ENCODE data around the gene ULBP3. TPM values are rescaled to one million over a fixed set of nuclear protein-coding genes. Genes with fewer than 3 reads are reported as not detected.

ULBP3 gene
- total and polyA plus RNA-seq, 2 of the 13 experiments (the other 11 are each of a cell fraction or from before 2014, with no cell fraction given) = 0.42 to 0.48 TPM

DNA sequence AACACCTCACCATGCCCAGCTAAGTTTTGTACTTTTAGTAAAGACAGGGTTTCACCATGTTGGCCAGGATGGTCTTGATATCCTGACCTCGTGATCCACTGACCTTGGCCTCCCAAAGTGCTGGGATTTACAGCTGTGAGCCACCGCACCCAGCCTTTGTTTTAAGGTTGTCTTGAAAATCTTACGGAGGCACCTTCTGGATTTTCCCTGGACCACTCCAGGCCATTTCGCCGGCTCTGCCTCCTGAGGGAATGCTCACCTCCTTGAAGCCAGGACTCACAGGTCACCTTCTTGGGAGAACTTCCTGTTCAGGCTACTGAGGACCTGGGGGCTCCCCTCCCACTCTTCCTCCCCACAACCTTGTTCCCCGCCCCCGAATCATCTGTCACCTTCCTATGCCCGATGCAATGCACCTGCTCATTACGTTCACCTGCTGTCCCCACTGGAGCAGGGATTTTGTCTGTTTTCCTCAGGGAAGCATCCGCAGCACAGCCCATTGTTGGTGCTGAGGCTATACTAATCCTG, 24.2 kb downstream of the ULBP3 start:
- Histone ChIP-seq H3K9ac (ENCODE audit: insufficient read depth, low read depth, low read length) (no peak overlapping the region), H3K27me3 (ENCODE audit: control insufficient read depth in 1 of 2, insufficient read depth in 2 of 2, low read length in 2 of 2) (peaks cover 0 to 46% of the 10 kb centered on the region in 2 experiments; a peak in 3 of 5 replicates), H3K4me1 (ENCODE audit: insufficient read depth, low read length) (no peaks in the 10 kb centered on the region), H4K20me1 (ENCODE audit: insufficient read depth, low read length) (no peaks in the 10 kb centered on the region), H3K27ac (ENCODE audit: extremely low read length, insufficient read depth, low read length) (no peak overlapping the region), H3K9me3 (ENCODE audit: low read length) (no peaks in the 10 kb centered on the region), H3K79me2 (ENCODE audit: insufficient read depth, low read length) (no peaks in the 10 kb centered on the region), H3K36me3 (replicated peaks in 1 of 2; ENCODE audit: control insufficient read depth in 1 of 2, insufficient read depth in 2 of 2, low read length in 2 of 2) (no peaks in the 10 kb centered on the region), H3K4me2 (ENCODE audit: low read depth, low read length) (no peak overlapping the region), H2AFZ (ENCODE audit: low read length) (no peak overlapping the region), H3K4me3 (replicated peaks in 1 of 3; ENCODE audit: insufficient read depth in 1 of 3, low read depth in 2 of 3, low read length in 3 of 3) (no peak overlapping the region)
- FAIRE-seq (no peak), ATAC-seq (no peak), DNase-seq (ENCODE audit: low spot score) (no peak)
- no TSS peak for BruUV-seq (replicated peaks)
- intact Hi-C loops (cut with micrococcal nuclease; ENCODE audit: unreplicated experiment) (no loop called here), in situ Hi-C loops (cut with HindIII; ENCODE audit: extremely low pct_ligation_motif_present, low pct_unique_long_range_greater_than_20kb) (no loop called here)
- 58% methylated on average over 10 of the region's 10 CpGs for WGBS (ENCODE audit: low lambda C conversion rate)
- ChIA-PET CTCF (ENCODE audit: low intra/inter-chr PET ratio, low total read pairs) (no interaction called here), POLR2A (no interaction called here)
- TF ChIP-seq ZNF7 (CRISPR knock-in tag; IDR thresholded peaks at IDR 0.05) (no peak), KAT7 (CRISPR knock-in tag; IDR thresholded peaks at IDR 0.05; ENCODE audit: borderline replicate concordance) (no peak), ARNT2 (CRISPR knock-in tag; IDR thresholded peaks at IDR 0.05; ENCODE audit: low read depth) (no peak), HNF1B (CRISPR knock-in tag; IDR thresholded peaks at IDR 0.05) (no peak), ARID5B (CRISPR knock-in tag; IDR thresholded peaks at IDR 0.05) (no peak), SUZ12 (IDR thresholded peaks at IDR 0.05; ENCODE audit: low read depth, low read length) (no peak), ZNF839 (CRISPR knock-in tag; IDR thresholded peaks at IDR 0.05; ENCODE audit: borderline replicate concordance) (no peak), ZNF30 (CRISPR knock-in tag; IDR thresholded peaks at IDR 0.05) (no peak), ZNF430 (CRISPR knock-in tag; IDR thresholded peaks at IDR 0.05) (no peak)
- TF ChIP-seq, protein P1, sequence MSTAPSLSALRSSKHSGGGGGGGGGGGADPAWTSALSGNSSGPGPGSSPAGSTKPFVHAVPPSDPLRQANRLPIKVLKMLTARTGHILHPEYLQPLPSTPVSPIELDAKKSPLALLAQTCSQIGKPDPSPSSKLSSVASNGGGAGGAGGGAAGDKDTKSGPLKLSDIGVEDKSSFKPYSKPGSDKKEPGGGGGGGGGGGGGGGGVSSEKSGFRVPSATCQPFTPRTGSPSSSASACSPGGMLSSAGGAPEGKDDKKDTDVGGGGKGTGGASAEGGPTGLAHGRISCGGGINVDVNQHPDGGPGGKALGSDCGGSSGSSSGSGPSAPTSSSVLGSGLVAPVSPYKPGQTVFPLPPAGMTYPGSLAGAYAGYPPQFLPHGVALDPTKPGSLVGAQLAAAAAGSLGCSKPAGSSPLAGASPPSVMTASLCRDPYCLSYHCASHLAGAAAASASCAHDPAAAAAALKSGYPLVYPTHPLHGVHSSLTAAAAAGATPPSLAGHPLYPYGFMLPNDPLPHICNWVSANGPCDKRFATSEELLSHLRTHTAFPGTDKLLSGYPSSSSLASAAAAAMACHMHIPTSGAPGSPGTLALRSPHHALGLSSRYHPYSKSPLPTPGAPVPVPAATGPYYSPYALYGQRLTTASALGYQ (CRISPR knock-in tag; IDR thresholded peaks at IDR 0.05) = no peak
